ENCODE data around the gene RARS2. TPM values are rescaled to one million over a fixed set of nuclear protein-coding genes. Genes with fewer than 3 reads are reported as not detected.

The RARS2 gene
- total RNA-seq, 5 donors from 2014 or later (not counting 1 experiment from before 2014, with no cell fraction given), result 27.5 to 31.4 (median 28.4) TPM

Other genes starting within 250 kb of the RARS2 start
- 1 to 10 TPM; 2.6 to 4.5 (median 3.3) TPM for gene C6orf163, start 245.2 kb downstream of the RARS2 start, total RNA-seq
- under 1 TPM in 1 of 5 donors, not detected in 4; 0.35 TPM for gene CFAP206, start 182.0 kb downstream of the RARS2 start, total RNA-seq
- 10 to 100 TPM; 11.2 to 18.9 (median 18.7) TPM for gene SLC35A1, start 117.0 kb downstream of the RARS2 start, total RNA-seq
- 10 to 100 TPM; 15.9 to 20.9 (median 20.4) TPM for gene ORC3, start 148 bp upstream of the RARS2 start, total RNA-seq
- 10 to 100 TPM; 52.5 to 81.9 (median 66.0) TPM for gene AKIRIN2, start 112.2 kb upstream of the RARS2 start, total RNA-seq